NCI-H1417 (cell line): Measurements from ENCODE around the gene FAM177A1.
A peak's percentile ranks its signal among the peaks of the same experiment; 100 is the strongest.
"Not testable (repeated sequence)": the region's sequence is repeated elsewhere in the genome, so short reads cannot be mapped to it uniquely, and the experiment has no call there.

Source experiments
- DNase-seq, 3 experiments: peaks; one replicate each; lab custom pipeline; 2025; lab: John Stamatoyannopoulos, UW

FAM177A1 gene

DNA sequence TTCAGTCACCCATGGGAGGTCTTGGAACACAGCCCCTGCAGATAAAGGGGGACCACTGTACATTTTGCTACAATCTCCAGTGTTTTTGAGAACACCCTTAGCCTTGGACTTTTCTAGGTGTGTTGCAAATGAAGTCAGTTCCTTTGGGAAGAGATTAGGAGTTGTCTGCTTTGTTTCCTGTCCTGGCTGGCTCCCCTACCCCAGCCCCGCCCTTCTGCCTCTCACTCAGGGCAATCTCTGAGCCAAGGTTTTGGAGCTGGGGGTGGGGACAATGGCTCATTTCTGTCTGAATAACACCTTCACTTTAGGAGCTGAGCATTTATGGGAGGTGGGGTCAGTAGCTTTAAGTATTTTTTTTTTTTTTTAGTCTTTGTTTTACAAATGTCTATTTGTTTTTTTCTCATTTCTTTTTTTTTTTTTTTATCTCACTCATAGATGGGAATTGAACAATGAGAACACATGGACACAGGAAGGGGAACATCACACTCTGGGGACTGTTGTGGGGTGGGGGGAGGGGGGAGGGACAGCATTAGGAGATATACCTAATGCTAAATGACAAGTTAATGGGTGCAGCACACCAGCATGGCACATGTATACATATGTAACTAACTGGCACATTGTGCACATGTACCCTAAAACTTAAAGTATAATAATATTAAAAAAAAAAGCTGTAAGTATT lies 15.2 kb downstream of the FAM177A1 start:
- DNase-seq, result not testable (repeated sequence)

DNA sequence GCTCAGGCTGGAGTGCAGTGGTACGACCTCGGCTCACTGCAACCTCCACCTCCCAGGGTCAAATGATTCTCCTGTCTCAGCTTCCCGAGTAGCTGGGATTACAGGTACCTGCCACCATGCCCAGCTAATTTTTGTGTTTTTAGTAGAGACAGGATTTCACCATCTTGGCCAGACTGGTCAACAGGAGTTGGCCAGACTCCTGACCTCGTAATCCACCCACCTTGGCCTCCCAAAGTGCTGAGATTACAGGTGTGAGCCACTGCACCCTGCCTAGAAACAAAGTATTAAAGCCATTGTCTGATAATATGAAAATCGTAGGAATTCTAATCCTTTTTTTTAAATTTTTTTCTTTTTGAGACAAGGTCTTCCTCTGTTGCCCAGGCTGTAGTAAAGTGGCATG lies 19.7 kb downstream of the FAM177A1 start:
- DNase-seq, result not testable (repeated sequence)

- DNase-seq, result no peak
Observed at GRCh38 chr14:35068238-35069012, 22.4 kb downstream of the FAM177A1 start.

- DNase-seq, result no peak
Observed at GRCh38 chr14:35072226-35072625, 26.2 kb downstream of the FAM177A1 start.

GRCh38 chr14:35073486-35073885 lies 27.4 kb downstream of the FAM177A1 start:
- no peak for DNase-seq

GRCh38 chr14:35078082-35078481 lies 32.0 kb downstream of the FAM177A1 start:
- DNase-seq, result no peak

- DNase-seq, result no peak
Observed at GRCh38 chr14:35079742-35080141, 33.7 kb downstream of the FAM177A1 start.

DNA sequence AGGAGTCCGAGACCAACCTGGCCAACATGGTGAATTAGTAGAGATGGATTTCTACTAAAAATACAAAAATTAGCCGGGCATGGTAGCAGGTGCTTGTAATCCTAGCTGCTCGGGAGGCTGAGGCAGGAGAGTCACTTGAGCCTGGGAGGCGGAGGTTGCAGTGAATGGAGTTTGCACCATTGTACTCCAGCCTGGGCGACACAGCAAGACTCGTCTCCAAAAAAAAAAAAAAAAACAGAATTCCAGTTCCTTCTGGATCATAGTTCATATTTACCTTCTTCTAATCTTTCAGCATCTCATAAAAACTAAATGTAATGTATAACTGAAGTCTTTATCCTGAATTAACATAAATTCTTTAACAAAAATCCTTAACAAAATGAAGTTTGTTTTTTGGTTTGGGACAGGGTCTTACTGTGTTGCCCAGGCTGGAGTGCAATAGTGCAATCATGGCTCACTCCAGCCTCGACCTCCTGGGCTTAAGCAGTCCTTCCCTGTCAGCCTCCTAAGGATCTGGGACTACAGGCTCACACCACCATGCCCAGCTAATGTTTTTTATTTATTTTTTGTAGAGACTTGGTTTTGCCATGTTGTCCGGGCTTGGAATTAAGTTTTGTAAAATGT lies 37.6 kb downstream of the FAM177A1 start:
- no peak for DNase-seq

DNA sequence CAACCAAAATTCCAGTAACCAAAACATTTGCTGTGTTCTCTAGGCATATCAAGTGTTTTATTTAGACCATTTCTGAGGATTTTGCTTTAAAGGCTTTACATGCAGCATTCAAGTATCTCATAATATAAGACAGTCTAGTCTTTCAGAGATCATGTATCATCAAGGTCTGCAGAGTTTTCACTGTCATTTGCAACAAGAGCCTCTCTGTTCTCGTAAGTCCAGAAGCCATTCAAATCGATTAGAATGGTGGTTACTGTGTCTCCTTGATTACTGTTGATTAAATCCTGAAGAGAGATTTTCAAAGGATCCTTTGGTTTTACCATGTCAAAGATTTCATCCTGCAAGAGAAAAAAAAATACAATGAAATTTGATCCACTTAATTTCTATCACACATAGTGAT lies 39.4 kb downstream of the FAM177A1 start:
- DNase-seq, result no peak

DNA sequence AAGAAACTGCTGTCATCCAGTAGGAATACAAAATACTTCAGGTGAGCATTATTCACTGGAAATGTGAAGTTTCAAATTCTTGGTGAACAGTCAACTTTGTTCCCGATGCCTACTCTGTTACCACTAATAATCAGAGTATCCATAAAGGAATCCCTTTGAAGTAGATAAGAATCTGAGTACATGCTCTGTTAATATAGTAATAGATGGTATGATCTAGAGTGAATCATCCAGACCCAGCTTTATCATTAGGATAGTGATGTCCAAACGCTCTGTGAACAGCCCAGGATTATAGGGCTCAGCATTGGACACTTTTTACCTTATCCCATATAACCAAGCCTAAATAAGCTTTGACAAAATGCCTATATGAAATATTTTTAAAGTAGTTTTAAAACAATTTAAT lies 42.4 kb downstream of the FAM177A1 start:
- DNase-seq, result no peak

GRCh38 chr14:35094645-35095044 lies 48.6 kb downstream of the FAM177A1 start:
- DNase-seq, result not testable (repeated sequence)

GRCh38 chr14:35107866-35108265 lies 61.8 kb downstream of the FAM177A1 start:
- DNase-seq, result no peak

GRCh38 chr14:35112641-35113040 lies 66.6 kb downstream of the FAM177A1 start:
- no peak for DNase-seq

GRCh38 chr14:35113308-35113950 lies 67.4 kb downstream of the FAM177A1 start:
- no peak for DNase-seq

DNA sequence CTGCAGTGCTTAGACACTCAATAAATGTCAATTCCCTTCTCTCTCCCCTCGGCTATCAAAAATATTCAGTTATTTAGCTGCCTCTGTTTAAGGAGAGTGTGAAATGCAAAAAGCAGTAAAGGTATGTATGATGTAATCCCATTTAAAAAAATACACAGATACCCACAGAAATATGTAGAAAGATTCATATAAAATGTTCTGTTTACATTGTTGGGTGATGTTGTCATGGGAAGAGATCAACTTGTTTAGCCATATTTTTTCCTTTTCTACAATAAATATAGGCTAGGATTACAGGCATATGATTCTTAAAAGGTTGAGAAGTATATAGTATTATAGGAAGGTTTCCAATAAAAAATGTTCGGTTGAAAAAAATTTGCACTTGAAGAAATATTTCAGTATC lies 68.0 kb downstream of the FAM177A1 start:
- DNase-seq, result no peak

DNA sequence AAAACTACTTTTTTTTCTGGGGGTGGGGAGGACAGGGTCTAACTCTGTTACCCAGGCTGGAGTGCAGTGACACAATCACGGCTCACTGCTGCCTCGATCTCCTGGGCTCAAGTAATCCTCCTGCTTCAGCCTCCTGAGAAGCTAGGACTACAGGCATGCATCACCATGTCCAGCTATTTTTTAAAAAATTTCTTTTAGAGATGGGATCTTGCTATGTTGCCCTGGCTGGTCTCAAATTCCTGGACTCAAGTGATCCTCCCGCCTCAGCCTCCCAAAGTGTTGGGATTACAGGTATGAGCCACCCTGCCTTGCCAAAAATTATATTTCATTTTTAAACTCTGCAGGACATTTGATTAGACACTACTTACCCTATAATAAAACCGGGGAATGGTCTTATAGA lies 70.2 kb downstream of the FAM177A1 start:
- no peak for DNase-seq

GRCh38 chr14:35117112-35117511 lies 71.0 kb downstream of the FAM177A1 start:
- no peak for DNase-seq

- peak in 1 of 3 experiments; percentile 47 for DNase-seq
Observed at GRCh38 chr14:35121026-35121886, 75.2 kb downstream of the FAM177A1 start.

DNA sequence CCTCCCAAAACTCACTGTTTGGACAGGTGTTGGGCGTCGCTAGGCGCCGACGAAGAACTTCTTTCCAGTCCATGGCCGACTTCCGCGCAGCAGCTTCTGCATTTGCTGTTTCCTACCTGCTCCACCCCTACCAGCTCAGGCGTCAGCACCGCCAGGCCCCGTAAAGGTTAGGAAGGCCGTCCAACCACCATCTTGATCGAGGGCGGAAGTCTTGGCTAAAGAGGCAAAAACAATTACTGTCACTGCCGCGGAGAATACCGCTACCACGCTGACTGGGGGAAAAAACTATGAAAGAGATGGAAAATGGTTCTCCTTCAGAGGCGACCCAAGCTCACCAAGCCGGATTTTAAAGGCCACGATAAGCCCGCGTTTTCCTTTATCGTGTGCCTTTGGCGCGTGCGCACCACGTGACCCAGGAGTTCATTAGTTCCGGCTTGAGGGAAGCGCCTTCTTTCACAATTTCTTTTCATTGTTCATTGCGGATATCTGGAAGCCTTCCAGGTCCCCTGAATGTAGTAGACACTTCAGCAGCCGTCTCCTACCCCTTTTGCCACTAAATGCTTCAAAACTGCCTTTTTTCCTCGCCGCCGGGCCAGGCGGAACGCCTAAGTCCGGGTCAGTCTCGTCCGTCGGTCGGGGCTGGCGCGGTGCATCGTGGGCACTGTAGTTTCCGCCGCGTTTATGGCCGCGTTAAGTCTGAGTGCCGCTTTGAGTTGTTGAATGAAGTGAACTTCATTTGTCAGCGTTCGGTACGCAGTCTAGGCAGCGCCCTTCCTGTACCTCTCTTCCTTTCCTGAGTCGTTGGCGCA lies 76.0 kb downstream of the FAM177A1 start, which contains the start of the genes PPP2R3C and PRORP:
Gene PPP2R3C, minus strand, starts transcription at position 104 of the 809 bp plus-strand sequence. Its CDS starts 31 bp downstream, at position 73.
Gene PRORP, plus strand, starts transcription at position 666 of the 809 bp plus-strand sequence. CDS start 694 bp downstream, outside the sequence.
- peak; percentile 96 to 99 (median 99) for DNase-seq

DNA sequence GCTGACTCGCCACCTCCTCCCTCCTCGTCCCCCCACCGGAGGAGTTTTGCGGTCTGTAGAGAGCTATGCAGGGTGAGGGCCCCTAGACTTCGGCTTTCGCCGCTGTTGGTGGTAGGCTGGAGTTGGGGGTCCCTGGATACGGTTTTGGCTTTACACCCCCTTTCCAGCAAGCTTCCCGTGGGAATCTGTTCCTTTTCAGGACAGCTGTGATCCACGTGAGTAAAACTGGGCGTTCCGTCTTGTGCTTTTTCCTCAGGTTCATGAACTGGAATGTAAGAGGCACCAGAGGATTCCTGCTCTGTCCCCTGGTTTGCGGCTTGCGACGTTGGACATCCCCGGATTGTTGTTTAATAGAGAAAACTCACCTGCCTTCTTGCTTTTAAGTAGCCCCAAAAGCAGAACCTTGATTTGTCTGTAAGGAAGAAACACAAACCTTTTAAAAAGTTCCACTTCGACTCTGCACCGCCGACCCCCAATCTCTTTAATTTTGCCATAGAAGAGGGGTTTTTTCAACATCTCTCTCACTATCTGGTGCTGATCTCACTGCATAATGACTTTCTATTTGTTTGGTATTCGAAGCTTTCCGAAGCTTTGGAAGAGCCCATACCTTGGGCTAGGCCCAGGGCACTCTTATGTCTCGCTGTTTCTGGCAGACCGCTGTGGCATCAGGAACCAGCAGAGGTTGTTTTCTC lies 76.8 kb downstream of the FAM177A1 start:
- peak in 2 of 3 experiments; percentile 48 to 62 for DNase-seq
